GM12801 (cell line): Measurements from ENCODE around the gene MARK2.

ENCODE experiments used
- TF ChIP-seq, protein P1 (sequence below): IDR thresholded peaks from one replicate; pipeline ENCODE4 v1.5.1; 2011; ENCODE audit warnings: control low read depth; ENCODE audit not compliant: insufficient read length; ENCODE audit errors: extremely low read depth

The MARK2 gene

DNA sequence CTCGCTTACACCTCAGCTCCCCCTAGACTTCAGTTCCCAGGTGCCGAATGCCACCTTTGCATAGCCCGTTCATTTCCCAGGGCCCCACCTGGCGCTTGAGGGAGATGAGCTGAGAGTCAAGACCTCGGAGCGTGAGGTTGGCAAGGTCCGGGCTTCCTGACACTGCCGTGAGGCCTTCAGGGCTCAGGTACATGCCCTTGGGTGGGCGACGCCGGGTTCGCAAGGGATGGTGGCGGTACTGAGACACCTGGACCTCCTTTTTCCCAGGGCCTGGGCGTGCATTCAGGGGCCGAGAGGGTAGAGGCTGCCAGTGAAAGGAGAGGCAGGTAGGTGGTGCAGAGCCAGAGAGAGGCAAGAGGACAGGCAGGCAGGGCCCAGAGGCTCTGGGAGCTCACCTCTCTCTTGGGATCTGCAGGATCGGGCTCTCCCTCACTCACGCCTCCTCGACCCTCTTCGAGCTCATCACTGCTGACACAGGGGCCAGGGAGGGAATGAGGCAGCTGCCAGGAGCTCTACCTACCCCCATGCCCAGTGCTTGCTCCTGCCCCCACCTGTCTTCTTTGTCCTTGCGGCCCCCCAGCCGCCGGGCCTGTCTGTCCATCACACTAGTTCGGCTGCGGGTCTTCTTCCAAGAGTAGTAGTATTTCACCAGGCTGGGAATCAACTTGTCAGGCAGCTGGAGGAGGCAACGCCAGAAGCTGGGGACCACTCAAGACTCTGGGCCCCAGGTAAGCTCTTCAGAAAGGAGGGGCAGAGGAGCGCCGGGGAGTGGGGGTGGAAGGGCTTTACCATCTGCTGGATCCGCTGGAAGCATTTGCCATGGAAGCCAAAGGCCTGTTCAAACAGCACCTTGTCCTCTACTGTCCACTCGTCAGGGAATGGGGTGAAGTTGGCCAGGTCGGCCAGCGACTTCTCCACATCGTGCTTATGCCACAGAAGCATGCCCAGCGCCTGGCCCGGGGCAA, 75.2 kb downstream of the MARK2 start:
- TF ChIP-seq, protein P1, sequence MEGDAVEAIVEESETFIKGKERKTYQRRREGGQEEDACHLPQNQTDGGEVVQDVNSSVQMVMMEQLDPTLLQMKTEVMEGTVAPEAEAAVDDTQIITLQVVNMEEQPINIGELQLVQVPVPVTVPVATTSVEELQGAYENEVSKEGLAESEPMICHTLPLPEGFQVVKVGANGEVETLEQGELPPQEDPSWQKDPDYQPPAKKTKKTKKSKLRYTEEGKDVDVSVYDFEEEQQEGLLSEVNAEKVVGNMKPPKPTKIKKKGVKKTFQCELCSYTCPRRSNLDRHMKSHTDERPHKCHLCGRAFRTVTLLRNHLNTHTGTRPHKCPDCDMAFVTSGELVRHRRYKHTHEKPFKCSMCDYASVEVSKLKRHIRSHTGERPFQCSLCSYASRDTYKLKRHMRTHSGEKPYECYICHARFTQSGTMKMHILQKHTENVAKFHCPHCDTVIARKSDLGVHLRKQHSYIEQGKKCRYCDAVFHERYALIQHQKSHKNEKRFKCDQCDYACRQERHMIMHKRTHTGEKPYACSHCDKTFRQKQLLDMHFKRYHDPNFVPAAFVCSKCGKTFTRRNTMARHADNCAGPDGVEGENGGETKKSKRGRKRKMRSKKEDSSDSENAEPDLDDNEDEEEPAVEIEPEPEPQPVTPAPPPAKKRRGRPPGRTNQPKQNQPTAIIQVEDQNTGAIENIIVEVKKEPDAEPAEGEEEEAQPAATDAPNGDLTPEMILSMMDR = no peak

DNA sequence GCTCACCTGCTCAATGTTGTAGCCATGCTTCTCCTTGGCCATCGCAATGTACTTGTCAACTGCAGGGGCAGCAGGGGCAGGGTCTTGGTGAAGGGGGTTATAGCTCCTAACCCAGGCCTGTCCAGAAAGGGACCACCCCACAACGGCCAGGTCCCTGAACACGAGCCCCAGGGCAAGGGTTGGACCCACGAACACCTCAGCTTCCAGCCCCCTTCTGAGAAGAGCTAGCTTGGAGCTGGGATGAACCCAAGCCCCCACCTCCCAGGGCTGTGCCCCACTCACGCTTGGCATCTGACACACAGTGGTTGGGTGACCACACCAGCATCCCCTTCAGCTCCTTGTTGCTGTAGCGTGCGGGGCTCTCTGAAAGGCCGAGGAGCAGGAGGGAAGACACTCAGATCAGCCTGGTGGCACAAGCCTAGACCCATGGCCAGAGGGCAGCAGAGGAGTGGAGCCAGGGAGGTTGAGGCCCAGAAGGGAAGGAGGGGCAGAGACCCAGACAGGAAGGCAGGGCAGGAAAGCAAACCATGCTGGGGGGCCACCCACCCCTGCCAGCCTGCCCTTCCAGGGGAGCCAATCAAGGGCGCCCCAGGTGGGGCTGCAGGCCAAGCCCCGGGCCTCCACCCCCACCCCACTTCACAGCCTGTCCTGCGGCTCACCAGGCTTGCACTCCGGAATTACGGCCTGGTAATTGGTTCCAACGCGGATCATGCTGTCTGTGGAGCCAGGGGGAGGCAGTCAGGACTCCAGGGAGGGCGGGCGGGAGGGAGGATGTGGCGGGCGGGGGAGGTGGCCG, 76.2 kb downstream of the MARK2 start:
- TF ChIP-seq, protein P1 = no peak

DNA sequence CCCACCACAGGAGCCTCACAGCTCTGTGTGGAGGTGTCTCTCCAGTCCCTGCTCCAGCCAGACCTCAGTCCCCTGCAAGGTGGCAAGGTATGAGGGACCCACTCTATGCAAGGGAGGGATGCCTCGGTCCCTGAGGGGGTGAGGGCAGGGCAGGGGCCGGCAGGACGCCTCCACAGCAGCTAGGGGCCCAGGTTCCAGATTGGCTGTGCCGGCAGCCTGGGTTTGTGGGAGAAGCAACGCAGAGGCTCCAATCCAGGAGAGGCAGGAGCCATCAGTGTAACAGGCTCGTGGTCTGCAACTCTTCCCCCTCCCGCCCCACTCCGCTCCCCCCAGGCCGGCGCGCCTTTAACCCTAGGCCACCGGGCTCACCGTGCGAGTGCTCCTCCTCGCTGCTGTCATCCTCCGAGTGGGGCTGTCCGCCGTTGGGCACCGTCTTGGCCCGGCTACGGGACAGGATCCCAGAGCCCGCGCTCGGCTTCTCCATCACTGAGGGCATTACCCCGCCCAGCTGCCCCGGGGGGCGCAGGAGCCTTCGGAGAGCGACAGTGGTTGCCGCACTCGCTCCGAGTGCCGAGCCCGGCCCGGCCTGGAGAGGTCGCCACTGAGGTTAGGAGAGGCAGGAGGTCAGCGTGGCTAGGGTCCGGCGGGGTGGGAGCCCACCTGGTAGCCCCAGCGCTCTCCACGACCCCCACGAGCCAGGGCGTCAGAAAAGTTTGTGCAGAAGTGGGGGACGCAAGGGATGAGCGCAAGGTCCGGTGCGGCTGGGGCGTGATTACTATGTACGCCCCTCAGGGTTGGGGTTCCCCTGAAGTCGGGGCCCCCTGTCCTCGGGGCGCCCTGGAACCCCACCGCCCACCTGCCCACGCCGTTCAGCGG, 77.3 kb downstream of the MARK2 start:
- TF ChIP-seq, protein P1 = no peak

DNA sequence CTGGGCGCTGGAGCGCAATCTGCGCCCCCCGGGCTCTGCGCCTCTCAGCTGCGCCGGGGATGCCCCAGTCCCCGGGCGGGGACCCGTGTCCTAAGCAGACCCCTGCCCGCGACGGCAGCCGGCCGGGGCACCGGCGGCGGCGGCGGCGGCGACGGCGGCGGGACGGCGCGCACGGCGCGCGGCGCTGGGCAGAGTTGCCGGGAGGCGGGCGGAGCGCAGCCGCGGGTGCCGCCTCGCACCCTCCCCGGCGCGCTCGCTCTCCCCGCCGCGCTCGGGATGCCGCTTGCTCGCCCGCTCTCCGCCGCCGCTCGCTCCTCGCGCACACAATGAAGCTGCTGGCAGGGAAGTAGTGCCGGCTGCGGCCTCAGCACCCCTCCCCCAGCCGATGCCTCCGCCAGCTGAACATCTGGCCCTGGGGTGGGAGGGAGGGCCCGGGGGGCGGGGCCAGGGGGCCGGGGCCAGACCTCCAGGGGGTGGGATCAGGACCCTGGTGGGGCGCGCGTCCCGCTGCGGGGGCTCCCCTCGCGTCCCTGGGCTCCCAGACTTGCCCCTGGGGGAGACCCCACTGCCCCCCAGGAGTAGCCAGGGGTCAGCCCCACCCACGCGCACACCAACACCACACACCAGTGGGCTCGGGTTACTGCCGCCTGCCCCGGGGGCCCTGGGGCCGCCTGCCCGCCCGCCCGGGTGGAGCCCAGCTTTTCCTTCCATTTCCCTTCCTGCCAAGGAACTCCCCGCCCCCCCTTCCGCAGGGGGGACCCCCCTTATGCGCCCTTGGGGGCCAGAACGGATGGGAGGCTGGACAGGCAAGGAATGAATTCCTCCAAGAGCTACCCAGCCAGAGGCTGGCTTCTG, 78.2 kb downstream of the MARK2 start, which contains the start of gene RCOR2:
Gene RCOR2, minus strand, starts transcription at position 328 of the 855 bp plus-strand sequence. CDS start 708 bp downstream, outside the sequence.
- TF ChIP-seq, protein P1 = no peak

DNA sequence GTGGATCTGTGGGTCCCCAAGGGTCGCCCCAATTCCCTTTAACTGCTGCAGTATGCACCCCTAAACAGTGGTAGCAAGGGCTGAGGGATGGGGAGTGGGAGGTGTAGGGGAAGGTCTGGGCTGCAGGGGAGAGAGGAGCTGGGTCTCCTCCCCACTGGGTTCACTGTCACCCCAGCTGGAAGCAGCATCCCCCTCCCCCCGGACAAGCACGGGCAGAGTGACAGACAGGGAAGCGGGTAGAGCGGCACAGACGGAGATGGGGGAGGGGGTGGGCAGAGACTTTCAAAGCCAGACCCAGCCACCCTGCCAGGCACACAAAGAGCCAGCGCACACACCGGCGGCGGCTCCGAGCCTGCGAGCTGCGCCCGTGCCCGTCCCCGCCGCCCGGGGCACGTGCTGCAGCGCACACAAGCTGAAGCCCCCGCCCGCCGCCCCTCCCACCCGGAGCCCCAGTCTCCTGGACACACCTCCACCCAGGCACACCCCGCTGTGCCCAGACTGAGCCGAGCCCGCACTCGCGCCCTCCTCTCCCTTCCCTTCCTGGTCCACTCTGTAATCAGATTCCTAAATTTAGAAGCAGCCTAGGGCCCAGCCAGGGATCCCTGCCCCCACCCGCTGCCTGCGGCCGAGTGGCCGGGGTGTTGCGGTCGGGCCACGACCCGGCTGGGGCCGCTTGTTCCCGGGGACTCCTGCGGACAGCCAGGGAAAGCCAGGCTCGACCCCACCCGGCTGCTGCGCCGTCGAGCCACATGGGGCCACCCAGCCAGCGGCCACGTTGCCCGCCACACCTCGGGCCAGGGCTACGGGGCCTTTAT, 79.0 kb downstream of the MARK2 start:
- TF ChIP-seq, protein P1 = no peak
